ENCODE results near the gene WAPL. TPM values are rescaled to one million over a fixed set of nuclear protein-coding genes. Genes with fewer than 3 reads are reported as not detected.

The WAPL gene
- polyA plus RNA-seq, 1 donor (not counting 4 experiments of a cell fraction or from before 2014, with no cell fraction given), result 26.2 TPM

- no peaks in the 10 kb centered on the region for H3K36me3 ChIP-seq (ENCODE audit: control insufficient read depth in 2 of 2, extremely low read depth in 1 of 2, insufficient read depth in 2 of 2, low read length in 2 of 2)
- H3K4me1 ChIP-seq (ENCODE audit: control insufficient read depth, extremely low read depth, insufficient read depth, low read length), result no peaks in the 10 kb centered on the region
- no peak overlapping the region for H3K4me3 ChIP-seq (ENCODE audit: control insufficient read depth in 2 of 3, extremely low read depth in 1 of 3, insufficient read depth in 2 of 3, low read depth in 1 of 3, low read length in 3 of 3)
- TF ChIP-seq CTCF (optimal IDR thresholded peaks at IDR 0.05 in 1 of 3, IDR thresholded peaks at IDR 0.05 in 1 of 3, conservative IDR thresholded peaks at IDR 0.05 in 1 of 3; ENCODE audit: extremely low read depth in 1 of 3, insufficient read depth in 2 of 3, low read length in 3 of 3), result no peak
- dilution Hi-C loops (cut with MboI; ENCODE audit: extremely low pct_ligation_motif_present, low sequenced_read_pairs), result no loop called here
- no peaks in the 10 kb centered on the region for H4K20me1 ChIP-seq (ENCODE audit: control insufficient read depth, extremely low read depth, insufficient read depth, low read length)
- no peak overlapping the region for H3K4me2 ChIP-seq (ENCODE audit: control insufficient read depth, extremely low read depth, insufficient read depth, low read depth, low read length)
- H3K9ac ChIP-seq (ENCODE audit: control insufficient read depth, extremely low read depth, insufficient read depth, low read length), result no peak overlapping the region
- DNase-seq (ENCODE audit: low read depth, low spot score), result no peak
- H2AFZ ChIP-seq (ENCODE audit: control insufficient read depth, low read length), result no peak overlapping the region
- H3K27ac ChIP-seq (ENCODE audit: control insufficient read depth, insufficient read depth, low read length), result no peak overlapping the region
- H3K9me1 ChIP-seq (ENCODE audit: control insufficient read depth, extremely low read depth, insufficient read depth, low read length), result no peaks in the 10 kb centered on the region
- no peaks in the 10 kb centered on the region for H3K9me3 ChIP-seq (ENCODE audit: control insufficient read depth, low read depth, low read length)
- H3K79me2 ChIP-seq (ENCODE audit: control insufficient read depth, insufficient read depth, low read length), result no peaks in the 10 kb centered on the region
- H3K27me3 ChIP-seq (ENCODE audit: control insufficient read depth, extremely low read depth, insufficient read depth, low read length), result no peaks in the 10 kb centered on the region
- no peak for FAIRE-seq
These were observed 25.7 kb upstream of the WAPL start for GRCh38 chr10:86547296-86547695.

- Histone ChIP-seq H4K20me1 (ENCODE audit: control insufficient read depth, extremely low read depth, insufficient read depth, low read length) (no peaks in the 10 kb centered on the region), H3K9me3 (ENCODE audit: control insufficient read depth, low read depth, low read length) (no peaks in the 10 kb centered on the region), H3K4me2 (ENCODE audit: control insufficient read depth, extremely low read depth, insufficient read depth, low read depth, low read length) (no peak overlapping the region), H2AFZ (ENCODE audit: control insufficient read depth, low read length) (no peak overlapping the region), H3K9ac (ENCODE audit: control insufficient read depth, extremely low read depth, insufficient read depth, low read length) (no peak overlapping the region), H3K27ac (ENCODE audit: control insufficient read depth, insufficient read depth, low read length) (no peak overlapping the region), H3K4me3 (ENCODE audit: control insufficient read depth in 2 of 3, extremely low read depth in 1 of 3, insufficient read depth in 2 of 3, low read depth in 1 of 3, low read length in 3 of 3) (no peak overlapping the region), H3K79me2 (ENCODE audit: control insufficient read depth, insufficient read depth, low read length) (no peaks in the 10 kb centered on the region), H3K9me1 (ENCODE audit: control insufficient read depth, extremely low read depth, insufficient read depth, low read length) (no peaks in the 10 kb centered on the region), H3K36me3 (ENCODE audit: control insufficient read depth in 2 of 2, extremely low read depth in 1 of 2, insufficient read depth in 2 of 2, low read length in 2 of 2) (no peaks in the 10 kb centered on the region), H3K27me3 (ENCODE audit: control insufficient read depth, extremely low read depth, insufficient read depth, low read length) (no peaks in the 10 kb centered on the region), H3K4me1 (ENCODE audit: control insufficient read depth, extremely low read depth, insufficient read depth, low read length) (no peaks in the 10 kb centered on the region)
- dilution Hi-C loops (cut with MboI; ENCODE audit: extremely low pct_ligation_motif_present, low sequenced_read_pairs), result no loop called here
- TF ChIP-seq CTCF (optimal IDR thresholded peaks at IDR 0.05 in 1 of 3, IDR thresholded peaks at IDR 0.05 in 1 of 3, conservative IDR thresholded peaks at IDR 0.05 in 1 of 3; ENCODE audit: extremely low read depth in 1 of 3, insufficient read depth in 2 of 3, low read length in 3 of 3) (no peak), EZH2 (IDR thresholded peaks at IDR 0.05; ENCODE audit: low read length) (no peak)
- no peak for FAIRE-seq
- no peak for DNase-seq (ENCODE audit: low read depth, low spot score)
These were observed 23.5 kb upstream of the WAPL start for GRCh38 chr10:86545101-86545500.

All from keratinocyte (primary cell).